H9 (cell line): ENCODE measurements around the gene RHOH. TPM values are rescaled to one million over a fixed set of nuclear protein-coding genes. Genes with fewer than 3 reads are reported as not detected.

Experiments used
- DNase-seq: peaks from one replicate; pipeline ENCODE4 v3.0.0-alpha.2; 2017
- H2AFZ ChIP-seq: one replicate; pipeline ENCODE4 v1.6.1; 2013; ENCODE audit warnings: mild to moderate bottlenecking, low read length, control low read depth, moderate library complexity
- H2AK5ac ChIP-seq: 2 replicates; pipeline ENCODE4 v1.6.1; 2013; ENCODE audit warnings: low read length, control low read depth, mixed read lengths; ENCODE audit not compliant: insufficient read length
- H2BK120ac ChIP-seq: one replicate; pipeline ENCODE4 v1.6.1; 2013; ENCODE audit warnings: low read depth, mild to moderate bottlenecking, low read length, control low read depth, inconsistent platforms; ENCODE audit not compliant: poor library complexity, severe bottlenecking
- H2BK12ac ChIP-seq: 2 replicates; pipeline ENCODE4 v1.6.1; 2013; ENCODE audit warnings: low read length, control low read depth, mixed read lengths, low read depth; ENCODE audit not compliant: insufficient read length
- H2BK15ac ChIP-seq: 2 replicates; pipeline ENCODE4 v1.6.1; 2013; ENCODE audit warnings: low read depth, low read length, control low read depth
- H2BK20ac ChIP-seq: one replicate; pipeline ENCODE4 v1.6.1; 2013; ENCODE audit warnings: low read depth, mild to moderate bottlenecking, low read length, control low read depth, inconsistent platforms; ENCODE audit not compliant: poor library complexity, severe bottlenecking
- H2BK5ac ChIP-seq: 2 replicates; pipeline ENCODE4 v1.6.1; 2013; ENCODE audit warnings: low read length, control low read depth, mixed read lengths; ENCODE audit not compliant: insufficient read length
- H3K14ac ChIP-seq: 2 replicates; pipeline ENCODE4 v1.6.1; 2013; ENCODE audit warnings: low read length, control low read depth; ENCODE audit not compliant: insufficient read depth
- H3K18ac ChIP-seq: 2 replicates; pipeline ENCODE4 v1.6.1; 2013; ENCODE audit warnings: low read depth, mild to moderate bottlenecking, mixed read lengths, low read length, control low read depth; ENCODE audit not compliant: insufficient read length
- H3K23ac ChIP-seq: 2 replicates; pipeline ENCODE4 v1.6.1; 2013; ENCODE audit warnings: low read length, control low read depth, mixed read lengths, low read depth; ENCODE audit not compliant: insufficient read length
- H3K23me2 ChIP-seq: 2 replicates; pipeline ENCODE4 v1.6.1; 2013; ENCODE audit warnings: low read depth, mild to moderate bottlenecking, mixed read lengths, low read length, control low read depth; ENCODE audit not compliant: insufficient read length, poor library complexity, severe bottlenecking
- H3K27ac ChIP-seq: 2 replicates; pipeline ENCODE4 v1.5.1; 2013; ENCODE audit warnings: low read length, control low read depth, mixed read lengths, low read depth; ENCODE audit not compliant: insufficient read length
- H3K27me3 ChIP-seq: 2 replicates; pipeline ENCODE4 v1.6.1; 2013; ENCODE audit warnings: low read length, control low read depth, inconsistent platforms; ENCODE audit not compliant: insufficient read depth
- H3K4ac ChIP-seq: 2 replicates; pipeline ENCODE4 v1.6.1; 2013; ENCODE audit warnings: low read depth, mild to moderate bottlenecking, control low read depth, inconsistent platforms, low read length, moderate library complexity
- H3K4me1 ChIP-seq: 2 replicates; pipeline ENCODE4 v1.6.1; 2013; ENCODE audit warnings: low read length, control low read depth, inconsistent platforms; ENCODE audit not compliant: insufficient read depth
- H3K4me2 ChIP-seq: 2 replicates; pipeline ENCODE4 v1.6.1; 2013; ENCODE audit warnings: low read length, control low read depth, mixed read lengths; ENCODE audit not compliant: insufficient read length, insufficient read depth
- H3K56ac ChIP-seq: 2 replicates; pipeline ENCODE4 v1.6.1; 2013; ENCODE audit warnings: low read depth, mild to moderate bottlenecking, mixed read lengths, low read length, control low read depth; ENCODE audit not compliant: insufficient read length
- H3K79me1 ChIP-seq: 2 replicates; pipeline ENCODE4 v1.6.1; 2013; ENCODE audit warnings: low read depth, mild to moderate bottlenecking, moderate library complexity, low read length, control low read depth, inconsistent platforms; ENCODE audit not compliant: insufficient read depth, poor library complexity, severe bottlenecking
- H3K79me2 ChIP-seq: 2 replicates; pipeline ENCODE4 v1.6.1; 2013; ENCODE audit warnings: low read length, control low read depth, inconsistent platforms; ENCODE audit not compliant: insufficient read depth
- H3K9ac ChIP-seq: 2 replicates; pipeline ENCODE4 v1.6.1; 2013; ENCODE audit warnings: low read length, control low read depth, mixed read lengths; ENCODE audit not compliant: insufficient read length; ENCODE audit errors: extremely low read depth
- H3K9me3 ChIP-seq: one replicate; pipeline ENCODE4 v1.6.1; 2013; ENCODE audit warnings: low read depth, low read length, inconsistent platforms; ENCODE audit not compliant: control insufficient read depth
- H3T11ph ChIP-seq: one replicate; pipeline ENCODE4 v1.6.1; 2013; ENCODE audit warnings: mild to moderate bottlenecking, low read length, control low read depth, inconsistent platforms
- H4K20me1 ChIP-seq: one replicate; pipeline ENCODE4 v1.6.1; 2013; ENCODE audit not compliant: control insufficient read depth, insufficient read length, insufficient read depth
- H4K5ac ChIP-seq: 2 replicates; pipeline ENCODE4 v1.6.1; 2013; ENCODE audit warnings: low read depth, mild to moderate bottlenecking, mixed read lengths, low read length, control low read depth; ENCODE audit not compliant: insufficient read length
- H4K8ac ChIP-seq: replicated peaks from 2 replicates; pipeline ENCODE4 v1.6.1; 2013; ENCODE audit warnings: low read length, control low read depth, mixed read lengths, low read depth; ENCODE audit not compliant: insufficient read length
- H4K91ac ChIP-seq: 2 replicates; pipeline ENCODE4 v1.6.1; 2013; ENCODE audit warnings: low read depth, mild to moderate bottlenecking, moderate library complexity, mixed read lengths, low read length, control low read depth; ENCODE audit not compliant: insufficient read length
- H3K27ac Mint-ChIP-seq, 3 experiments: 2 replicates in 2 of 3; 3 replicates in 1 of 3; pipeline ENCODE4 v1.8.0; 2020 to 2021; ENCODE audit warnings: mixed read lengths in 3 of 3, mild to moderate bottlenecking in 1 of 3, moderate library complexity in 1 of 3
- H3K27me3 Mint-ChIP-seq: 2 replicates; pipeline ENCODE4 v1.8.0; 2021; ENCODE audit warnings: low read depth, mild to moderate bottlenecking, moderate library complexity, mixed read lengths
- H3K36me3 Mint-ChIP-seq, 3 experiments: 2 replicates in 2 of 3; 3 replicates in 1 of 3; pipeline ENCODE4 v1.8.0; 2020 to 2021; ENCODE audit warnings: low read depth in 3 of 3, mixed read lengths in 3 of 3; ENCODE audit not compliant: insufficient read depth in 1 of 3
- H3K4me1 Mint-ChIP-seq, 2 experiments: 2 replicates each; pipeline ENCODE4 v1.8.0; 2020; ENCODE audit warnings: mixed read lengths in 2 of 2
- H3K4me3 Mint-ChIP-seq, 2 experiments: 2 replicates in 1 of 2; 3 replicates in 1 of 2; pipeline ENCODE4 v1.8.0; 2020 to 2021; ENCODE audit warnings: mild to moderate bottlenecking in 2 of 2, mixed read lengths in 2 of 2, moderate library complexity in 1 of 2
- H3K9me3 Mint-ChIP-seq, 2 experiments: 2 replicates in 1 of 2; 3 replicates in 1 of 2; pipeline ENCODE4 v1.8.0; 2020; ENCODE audit warnings: mild to moderate bottlenecking in 2 of 2, mixed read lengths in 2 of 2, moderate library complexity in 1 of 2
- CTCF ChIP-seq: fragments of 200-600 bp; sonication (generic); conservative IDR thresholded peaks from 3 replicates; pipeline ENCODE4 v1.8.0; 2021; ENCODE audit warnings: antibody characterized with exemption, mild to moderate bottlenecking
- WGBS: extraction: QIAGEN DNeasy Blood & Tissue Kit; methylation state at CpG from one replicate; pipeline ENCODE4 v1.1.7; 2013; ENCODE audit warnings: missing lambda C conversion rate, low lambda C conversion rate, mixed read lengths; ENCODE audit not compliant: insufficient read length; ENCODE audit errors: extremely low coverage; 5-methylcytosine and 5-hydroxymethylcytosine counted together
- total RNA-seq: library from RNA; stranded (reverse); gene quantifications from 2 replicates; pipeline ENCODE4 v1.2.1, GENCODE V29; 2021

Gene RHOH
- total RNA-seq, 1 experiment from 2014 or later, result 7.1 TPM

- Histone ChIP-seq H3T11ph (no peak overlapping the region), H3K9ac (no peak overlapping the region), H3K4me1 (no peaks in the 10 kb centered on the region; the same call in 1 of the 2 replicates), H2AK5ac (no peak overlapping the region), H3K27me3 (no peaks in the 10 kb centered on the region), H3K79me1 (no peaks in the 10 kb centered on the region), H2BK120ac (no peak overlapping the region), H3K27ac (no peak overlapping the region), H4K20me1 (no peaks in the 10 kb centered on the region), H3K56ac (no peak overlapping the region), H4K91ac (no peak overlapping the region), H3K4me2 (no peak overlapping the region), H3K4ac (no peak overlapping the region), H4K8ac (no peak overlapping the region), H3K9me3 (no peaks in the 10 kb centered on the region), H3K14ac (no peak overlapping the region), H2AFZ (no peak overlapping the region), H3K23ac (no peak overlapping the region), H4K5ac (no peak overlapping the region), H2BK15ac (no peak overlapping the region), H3K18ac (no peak overlapping the region), H2BK12ac (no peak overlapping the region), H2BK20ac (no peak overlapping the region), H3K79me2 (no peaks in the 10 kb centered on the region), H2BK5ac (no peak overlapping the region), H3K23me2 (no peaks in the 10 kb centered on the region)
- Mint-ChIP-seq H3K27me3 (no peaks in the 10 kb centered on the region), H3K27ac (peak overlapping the region in 1 of 3 experiments; percentile 69; a peak in 2 of 7 replicates), H3K9me3 (no peaks in the 10 kb centered on the region; a peak in 1 of 5 replicates), H3K4me1 (peaks cover 3 to 12% of the 10 kb centered on the region in 2 experiments; a peak in 1 of 4 replicates), H3K36me3 (peaks cover 7 to 23% (median 8%) of the 10 kb centered on the region in 3 experiments; a peak in 6 of 7 replicates), H3K4me3 (no peak overlapping the region)
- no peak for DNase-seq
- WGBS, result no CpG with 5 or more reads among the region's 4 CpGs
- TF ChIP-seq CTCF, result no peak
Observed at GRCh38 chr4:40240040-40240653, 43.3 kb downstream of the RHOH start.
